PC-9 (cell line): Measurements from ENCODE around the gene MOB3A.

Source experiments
- CTCF ChIP-seq: fragments of 200-600 bp; sonication (generic); conservative IDR thresholded peaks from 2 replicates; pipeline ENCODE4 v1.6.1; 2017; ENCODE audit warnings: mixed run types, antibody characterized with exemption, mild to moderate bottlenecking, moderate library complexity
- EZH2 ChIP-seq: fragments of 200-600 bp; sonication (generic); IDR thresholded peaks from 2 replicates; pipeline ENCODE4 v1.8.0; 2017; ENCODE audit warnings: antibody characterized with exemption, low read depth

- TF ChIP-seq CTCF (no peak), EZH2 (no peak)
Observed at GRCh38 chr19:2119921-2120785, 24.0 kb upstream of the MOB3A start.
